EH (cell line): ENCODE measurements around the gene ELOF1.

Experiments used
- DNase-seq: peaks from one replicate; pipeline ENCODE4 v3.0.0-alpha.2; 2015; ENCODE audit warnings: low read depth

ELOF1 gene

GRCh38 chr19:11535792-11536595, 23.0 kb downstream of the ELOF1 start:
- DNase-seq = peak; percentile 89

- no peak for DNase-seq
Observed at GRCh38 chr19:11534948-11535347, 24.1 kb downstream of the ELOF1 start.

GRCh38 chr19:11534538-11534937, 24.5 kb downstream of the ELOF1 start:
- no peak for DNase-seq

GRCh38 chr19:11530432-11530831, 28.6 kb downstream of the ELOF1 start:
- DNase-seq = peak; percentile 44

- peak; percentile 100 for DNase-seq
Observed at GRCh38 chr19:11528551-11529341, 30.3 kb downstream of the ELOF1 start, which contains the start of gene ECSIT. Gene ECSIT, minus strand, starts transcription at chr19:11529134. Its CDS starts 9,964 bp downstream, at chr19:11519170.

- DNase-seq = no peak
Observed at GRCh38 chr19:11519138-11519537, 39.9 kb downstream of the ELOF1 start.

- no peak for DNase-seq
Observed at GRCh38 chr19:11513946-11514345, 45.1 kb downstream of the ELOF1 start.

- no peak for DNase-seq
Observed at GRCh38 chr19:11510444-11510843, 48.6 kb downstream of the ELOF1 start.

- DNase-seq = no peak
Observed at GRCh38 chr19:11507370-11508078, 51.5 kb downstream of the ELOF1 start.

- DNase-seq = no peak
Observed at GRCh38 chr19:11506967-11507366, 52.1 kb downstream of the ELOF1 start.

GRCh38 chr19:11506101-11506555, 52.9 kb downstream of the ELOF1 start:
- no peak for DNase-seq

GRCh38 chr19:11505504-11506100, 53.4 kb downstream of the ELOF1 start, which contains the start of gene ZNF653:
Gene ZNF653, minus strand, starts transcription at chr19:11505839. Its CDS starts 53 bp downstream, at chr19:11505786.
- DNase-seq = peak; percentile 95

GRCh38 chr19:11505032-11505503, 54.0 kb downstream of the ELOF1 start:
- DNase-seq = peak; percentile 96

GRCh38 chr19:11504502-11505031, 54.5 kb downstream of the ELOF1 start:
- DNase-seq = no peak
